GM23338 (cell line): ENCODE data around the gene STK39. TPM values are rescaled to one million over a fixed set of nuclear protein-coding genes. Genes with fewer than 3 reads are reported as not detected.

Experiments
- CREB1 ChIP-seq: fragments of 250-450 bp; sonication (Bioruptor Pico); IDR thresholded peaks from 2 replicates; pipeline ENCODE4 v1.5.0; 2020; ENCODE audit warnings: low read depth, mild to moderate bottlenecking, moderate library complexity
- EZH2 ChIP-seq: fragments of 200-600 bp; sonication (generic); IDR thresholded peaks from one replicate; pipeline ENCODE4 v1.8.0; 2017; ENCODE audit warnings: antibody characterized with exemption, mild to moderate bottlenecking, low read depth; ENCODE audit not compliant: unreplicated experiment
- EZH2phosphoT487 ChIP-seq: fragments of 200-600 bp; sonication (generic); IDR thresholded peaks from one replicate; pipeline ENCODE4 v1.8.1; 2018; ENCODE audit warnings: antibody characterized with exemption; ENCODE audit not compliant: unreplicated experiment
- JUNB ChIP-seq: IDR thresholded peaks from one replicate; pipeline ENCODE4 v1.6.1; 2016; ENCODE audit warnings: antibody characterized with exemption; ENCODE audit not compliant: unreplicated experiment
- NANOG ChIP-seq: IDR thresholded peaks from 2 replicates; pipeline ENCODE4 v1.6.1; 2016; ENCODE audit warnings: antibody characterized with exemption, borderline replicate concordance
- STAT1 ChIP-seq: IDR thresholded peaks from one replicate; pipeline ENCODE4 v1.6.1; 2016; ENCODE audit warnings: antibody characterized with exemption; ENCODE audit not compliant: unreplicated experiment
- ZNF114 ChIP-seq: fragments of 250-450 bp; sonication (Bioruptor Pico); IDR thresholded peaks from 2 replicates; pipeline ENCODE4 v1.5.0; 2020; ENCODE audit warnings: mild to moderate bottlenecking, moderate library complexity
- ZNF331 ChIP-seq: fragments of 250-450 bp; sonication (Bioruptor Pico); IDR thresholded peaks from 2 replicates; pipeline ENCODE4 v1.5.0; 2020; ENCODE audit warnings: low read depth, mild to moderate bottlenecking, moderate library complexity
- polyA plus RNA-seq: library from polyadenylated mRNA; unstranded; fragments of >200 nt; fragmentation: Nextera tagmentation; extraction: Ambion mirVana; gene quantifications from 2 replicates; pipeline ENCODE4 v1.2.1, GENCODE V29; 2016
- total RNA-seq: library from RNA; depleted of rRNA; stranded (reverse); fragments of >200 nt; shearing (Covaris generic); gene quantifications from 2 replicates; pipeline ENCODE4 v1.2.3, GENCODE V29; 2014
- TF ChIP-seq, protein P1 (sequence below): fragments of 250-450 bp; sonication (Bioruptor Pico); IDR thresholded peaks from 2 replicates; pipeline ENCODE4 v1.5.0; 2020; ENCODE audit warnings: mild to moderate bottlenecking, moderate library complexity
- TF ChIP-seq, protein P2 (sequence below): IDR thresholded peaks from 2 replicates; pipeline ENCODE4 v1.6.1; 2016; ENCODE audit warnings: antibody characterized with exemption

The STK39 gene
- total and polyA plus RNA-seq, 2 experiments from 2014 or later: 9.5 to 16.9 TPM

DNA sequence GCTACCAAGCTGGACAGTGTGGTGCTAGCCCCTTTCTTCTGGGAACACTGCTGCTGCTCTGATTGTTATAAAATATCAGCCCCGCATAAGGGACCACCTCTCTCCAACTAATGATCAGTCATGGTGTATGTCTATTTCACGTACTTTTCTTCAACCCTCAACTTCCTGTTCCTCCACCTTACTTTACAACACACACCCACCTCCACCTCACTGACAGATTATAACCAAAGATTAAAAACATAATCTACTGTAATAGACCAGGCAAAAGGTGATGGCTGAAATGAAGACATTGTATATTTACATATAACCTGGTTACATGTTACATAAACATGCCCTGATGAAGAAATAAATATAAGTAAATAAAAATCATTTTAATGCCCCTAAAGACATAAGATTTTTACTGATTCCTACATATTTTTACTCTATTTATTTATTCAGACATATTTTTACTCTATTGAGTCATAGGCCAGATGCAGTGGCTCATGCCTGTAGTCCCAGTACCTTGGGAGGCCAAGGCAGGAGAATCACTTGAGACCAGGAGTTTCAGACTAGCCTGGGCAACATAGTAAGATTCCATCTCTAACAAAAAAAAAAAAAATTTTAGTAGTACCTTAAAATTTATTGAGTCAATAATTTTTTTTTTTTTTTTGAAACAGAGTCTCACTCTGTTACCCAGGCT lies 12.8 kb downstream of the STK39 start (continued):
- TF ChIP-seq, protein P1, sequence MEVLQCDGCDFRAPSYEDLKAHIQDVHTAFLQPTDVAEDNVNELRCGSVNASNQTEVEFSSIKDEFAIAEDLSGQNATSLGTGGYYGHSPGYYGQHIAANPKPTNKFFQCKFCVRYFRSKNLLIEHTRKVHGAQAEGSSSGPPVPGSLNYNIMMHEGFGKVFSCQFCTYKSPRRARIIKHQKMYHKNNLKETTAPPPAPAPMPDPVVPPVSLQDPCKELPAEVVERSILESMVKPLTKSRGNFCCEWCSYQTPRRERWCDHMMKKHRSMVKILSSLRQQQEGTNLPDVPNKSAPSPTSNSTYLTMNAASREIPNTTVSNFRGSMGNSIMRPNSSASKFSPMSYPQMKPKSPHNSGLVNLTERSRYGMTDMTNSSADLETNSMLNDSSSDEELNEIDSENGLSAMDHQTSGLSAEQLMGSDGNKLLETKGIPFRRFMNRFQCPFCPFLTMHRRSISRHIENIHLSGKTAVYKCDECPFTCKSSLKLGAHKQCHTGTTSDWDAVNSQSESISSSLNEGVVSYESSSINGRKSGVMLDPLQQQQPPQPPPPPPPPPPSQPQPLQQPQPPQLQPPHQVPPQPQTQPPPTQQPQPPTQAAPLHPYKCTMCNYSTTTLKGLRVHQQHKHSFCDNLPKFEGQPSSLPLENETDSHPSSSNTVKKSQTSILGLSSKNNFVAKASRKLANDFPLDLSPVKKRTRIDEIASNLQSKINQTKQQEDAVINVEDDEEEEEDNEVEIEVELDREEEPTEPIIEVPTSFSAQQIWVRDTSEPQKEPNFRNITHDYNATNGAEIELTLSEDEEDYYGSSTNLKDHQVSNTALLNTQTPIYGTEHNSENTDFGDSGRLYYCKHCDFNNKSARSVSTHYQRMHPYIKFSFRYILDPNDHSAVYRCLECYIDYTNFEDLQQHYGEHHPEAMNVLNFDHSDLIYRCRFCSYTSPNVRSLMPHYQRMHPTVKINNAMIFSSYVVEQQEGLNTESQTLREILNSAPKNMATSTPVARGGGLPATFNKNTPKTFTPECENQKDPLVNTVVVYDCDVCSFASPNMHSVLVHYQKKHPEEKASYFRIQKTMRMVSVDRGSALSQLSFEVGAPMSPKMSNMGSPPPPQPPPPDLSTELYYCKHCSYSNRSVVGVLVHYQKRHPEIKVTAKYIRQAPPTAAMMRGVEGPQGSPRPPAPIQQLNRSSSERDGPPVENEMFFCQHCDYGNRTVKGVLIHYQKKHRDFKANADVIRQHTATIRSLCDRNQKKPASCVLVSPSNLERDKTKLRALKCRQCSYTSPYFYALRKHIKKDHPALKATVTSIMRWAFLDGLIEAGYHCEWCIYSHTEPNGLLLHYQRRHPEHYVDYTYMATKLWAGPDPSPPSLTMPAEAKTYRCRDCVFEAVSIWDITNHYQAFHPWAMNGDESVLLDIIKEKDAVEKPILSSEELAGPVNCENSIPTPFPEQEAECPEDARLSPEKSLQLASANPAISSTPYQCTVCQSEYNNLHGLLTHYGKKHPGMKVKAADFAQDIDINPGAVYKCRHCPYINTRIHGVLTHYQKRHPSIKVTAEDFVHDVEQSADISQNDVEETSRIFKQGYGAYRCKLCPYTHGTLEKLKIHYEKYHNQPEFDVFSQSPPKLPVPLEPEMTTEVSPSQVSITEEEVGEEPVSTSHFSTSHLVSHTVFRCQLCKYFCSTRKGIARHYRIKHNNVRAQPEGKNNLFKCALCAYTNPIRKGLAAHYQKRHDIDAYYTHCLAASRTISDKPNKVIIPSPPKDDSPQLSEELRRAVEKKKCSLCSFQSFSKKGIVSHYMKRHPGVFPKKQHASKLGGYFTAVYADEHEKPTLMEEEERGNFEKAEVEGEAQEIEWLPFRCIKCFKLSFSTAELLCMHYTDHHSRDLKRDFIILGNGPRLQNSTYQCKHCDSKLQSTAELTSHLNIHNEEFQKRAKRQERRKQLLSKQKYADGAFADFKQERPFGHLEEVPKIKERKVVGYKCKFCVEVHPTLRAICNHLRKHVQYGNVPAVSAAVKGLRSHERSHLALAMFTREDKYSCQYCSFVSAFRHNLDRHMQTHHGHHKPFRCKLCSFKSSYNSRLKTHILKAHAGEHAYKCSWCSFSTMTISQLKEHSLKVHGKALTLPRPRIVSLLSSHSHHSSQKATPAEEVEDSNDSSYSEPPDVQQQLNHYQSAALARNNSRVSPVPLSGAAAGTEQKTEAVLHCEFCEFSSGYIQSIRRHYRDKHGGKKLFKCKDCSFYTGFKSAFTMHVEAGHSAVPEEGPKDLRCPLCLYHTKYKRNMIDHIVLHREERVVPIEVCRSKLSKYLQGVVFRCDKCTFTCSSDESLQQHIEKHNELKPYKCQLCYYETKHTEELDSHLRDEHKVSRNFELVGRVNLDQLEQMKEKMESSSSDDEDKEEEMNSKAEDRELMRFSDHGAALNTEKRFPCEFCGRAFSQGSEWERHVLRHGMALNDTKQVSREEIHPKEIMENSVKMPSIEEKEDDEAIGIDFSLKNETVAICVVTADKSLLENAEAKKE (CRISPR knock-in tag): no peak
- TF ChIP-seq NANOG (no peak), CREB1 (no peak), JUNB (no peak), EZH2 (no peak), EZH2phosphoT487 (no peak), ZNF331 (no peak), STAT1 (no peak), ZNF114 (CRISPR knock-in tag) (no peak)
- TF ChIP-seq, protein P2, sequence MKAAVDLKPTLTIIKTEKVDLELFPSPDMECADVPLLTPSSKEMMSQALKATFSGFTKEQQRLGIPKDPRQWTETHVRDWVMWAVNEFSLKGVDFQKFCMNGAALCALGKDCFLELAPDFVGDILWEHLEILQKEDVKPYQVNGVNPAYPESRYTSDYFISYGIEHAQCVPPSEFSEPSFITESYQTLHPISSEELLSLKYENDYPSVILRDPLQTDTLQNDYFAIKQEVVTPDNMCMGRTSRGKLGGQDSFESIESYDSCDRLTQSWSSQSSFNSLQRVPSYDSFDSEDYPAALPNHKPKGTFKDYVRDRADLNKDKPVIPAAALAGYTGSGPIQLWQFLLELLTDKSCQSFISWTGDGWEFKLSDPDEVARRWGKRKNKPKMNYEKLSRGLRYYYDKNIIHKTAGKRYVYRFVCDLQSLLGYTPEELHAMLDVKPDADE: no peak
